ENCODE results near the gene TYK2. TPM values are rescaled to one million over a fixed set of nuclear protein-coding genes. Genes with fewer than 3 reads are reported as not detected.
A peak's percentile ranks its signal among the peaks of the same experiment; 100 is the strongest.

TYK2 gene
- total and polyA plus RNA-seq, 9 of the 15 experiments (the other 6 are each of a cell fraction or from before 2014, with no cell fraction given): 15.0 to 182 (median 85.9) TPM

DNA sequence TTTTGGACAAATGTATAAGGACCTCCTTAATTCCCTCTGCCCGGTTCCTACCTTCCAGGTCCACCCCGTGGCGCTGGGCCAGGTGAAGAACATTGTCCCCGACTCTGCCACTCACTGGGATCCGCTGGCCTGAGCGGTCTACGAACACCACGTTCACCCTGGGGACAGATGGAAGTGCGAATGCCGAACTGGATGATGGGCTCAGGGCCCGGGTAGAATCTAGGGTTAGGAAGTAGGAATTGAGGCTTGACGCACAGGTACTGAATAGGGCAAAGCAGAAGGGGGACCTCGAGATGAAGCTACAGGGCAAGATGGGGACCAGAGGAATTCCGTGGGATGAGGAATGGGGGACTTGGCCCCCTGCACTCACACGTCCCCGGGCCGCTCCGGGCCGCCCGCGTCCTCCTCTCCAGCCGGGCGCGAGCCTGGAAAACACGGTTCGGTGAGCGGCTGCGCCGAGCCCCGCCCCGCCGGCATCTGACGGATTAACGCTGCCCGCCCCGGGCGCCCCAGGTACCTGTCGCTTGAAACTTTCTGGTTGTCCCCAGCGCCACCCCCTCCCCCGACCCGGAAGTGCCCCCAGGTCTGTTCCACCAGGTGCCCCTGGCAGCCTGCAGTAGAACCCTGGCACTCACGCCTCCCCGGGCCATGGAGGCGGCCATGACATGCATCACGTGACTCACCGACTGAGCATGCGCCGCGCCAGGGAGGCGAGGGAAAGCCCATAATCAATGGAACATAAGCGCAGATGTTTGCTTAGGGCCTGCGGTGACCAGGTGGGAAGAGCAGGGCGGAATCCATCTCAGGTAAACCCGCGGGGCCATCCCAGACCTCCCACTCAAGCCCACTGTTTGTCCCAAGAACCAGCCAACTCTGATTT is 64.8 kb downstream of the TYK2 start, which contains the start of gene FDX2 (continued):
- TF ChIP-seq CBFB (CRISPR knock-in tag; IDR thresholded peaks at IDR 0.05): no peak
- TF ChIP-seq CBFA2T2 (conservative IDR thresholded peaks at IDR 0.05): peak; percentile 92
- TF ChIP-seq HSF4 (CRISPR knock-in tag; IDR thresholded peaks at IDR 0.05; ENCODE audit: borderline replicate concordance): no peak
- TF ChIP-seq, protein P1, sequence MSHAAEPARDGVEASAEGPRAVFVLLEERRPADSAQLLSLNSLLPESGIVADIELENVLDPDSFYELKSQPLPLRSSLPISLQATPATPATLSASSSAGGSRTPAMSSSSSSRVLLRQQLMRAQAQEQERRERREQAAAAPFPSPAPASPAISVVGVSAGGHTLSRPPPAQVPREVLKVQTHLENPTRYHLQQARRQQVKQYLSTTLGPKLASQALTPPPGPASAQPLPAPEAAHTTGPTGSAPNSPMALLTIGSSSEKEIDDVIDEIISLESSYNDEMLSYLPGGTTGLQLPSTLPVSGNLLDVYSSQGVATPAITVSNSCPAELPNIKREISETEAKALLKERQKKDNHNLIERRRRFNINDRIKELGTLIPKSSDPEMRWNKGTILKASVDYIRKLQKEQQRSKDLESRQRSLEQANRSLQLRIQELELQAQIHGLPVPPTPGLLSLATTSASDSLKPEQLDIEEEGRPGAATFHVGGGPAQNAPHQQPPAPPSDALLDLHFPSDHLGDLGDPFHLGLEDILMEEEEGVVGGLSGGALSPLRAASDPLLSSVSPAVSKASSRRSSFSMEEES (CRISPR knock-in tag; IDR thresholded peaks at IDR 0.05): peak; percentile 99
- peak; percentile 73 for TF ChIP-seq POLR2B (IDR thresholded peaks at IDR 0.05; ENCODE audit: low read depth, partially characterized antibody)
- no peak for TF ChIP-seq ZNF134 (CRISPR knock-in tag; conservative IDR thresholded peaks at IDR 0.05)
- TF ChIP-seq TAF1 (IDR thresholded peaks at IDR 0.05; ENCODE audit: control insufficient read depth, extremely low read depth, insufficient read depth, low read length, severe bottlenecking): peak; percentile 44
- TF ChIP-seq CCNT2 (IDR thresholded peaks at IDR 0.05; ENCODE audit: borderline replicate concordance, extremely low read depth, insufficient read length, low read depth, low read length): no peak
- TF ChIP-seq, protein P2, sequence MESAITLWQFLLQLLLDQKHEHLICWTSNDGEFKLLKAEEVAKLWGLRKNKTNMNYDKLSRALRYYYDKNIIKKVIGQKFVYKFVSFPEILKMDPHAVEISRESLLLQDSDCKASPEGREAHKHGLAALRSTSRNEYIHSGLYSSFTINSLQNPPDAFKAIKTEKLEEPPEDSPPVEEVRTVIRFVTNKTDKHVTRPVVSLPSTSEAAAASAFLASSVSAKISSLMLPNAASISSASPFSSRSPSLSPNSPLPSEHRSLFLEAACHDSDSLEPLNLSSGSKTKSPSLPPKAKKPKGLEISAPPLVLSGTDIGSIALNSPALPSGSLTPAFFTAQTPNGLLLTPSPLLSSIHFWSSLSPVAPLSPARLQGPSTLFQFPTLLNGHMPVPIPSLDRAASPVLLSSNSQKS (CRISPR knock-in tag; IDR thresholded peaks at IDR 0.05): no peak
- TF ChIP-seq, protein P3, sequence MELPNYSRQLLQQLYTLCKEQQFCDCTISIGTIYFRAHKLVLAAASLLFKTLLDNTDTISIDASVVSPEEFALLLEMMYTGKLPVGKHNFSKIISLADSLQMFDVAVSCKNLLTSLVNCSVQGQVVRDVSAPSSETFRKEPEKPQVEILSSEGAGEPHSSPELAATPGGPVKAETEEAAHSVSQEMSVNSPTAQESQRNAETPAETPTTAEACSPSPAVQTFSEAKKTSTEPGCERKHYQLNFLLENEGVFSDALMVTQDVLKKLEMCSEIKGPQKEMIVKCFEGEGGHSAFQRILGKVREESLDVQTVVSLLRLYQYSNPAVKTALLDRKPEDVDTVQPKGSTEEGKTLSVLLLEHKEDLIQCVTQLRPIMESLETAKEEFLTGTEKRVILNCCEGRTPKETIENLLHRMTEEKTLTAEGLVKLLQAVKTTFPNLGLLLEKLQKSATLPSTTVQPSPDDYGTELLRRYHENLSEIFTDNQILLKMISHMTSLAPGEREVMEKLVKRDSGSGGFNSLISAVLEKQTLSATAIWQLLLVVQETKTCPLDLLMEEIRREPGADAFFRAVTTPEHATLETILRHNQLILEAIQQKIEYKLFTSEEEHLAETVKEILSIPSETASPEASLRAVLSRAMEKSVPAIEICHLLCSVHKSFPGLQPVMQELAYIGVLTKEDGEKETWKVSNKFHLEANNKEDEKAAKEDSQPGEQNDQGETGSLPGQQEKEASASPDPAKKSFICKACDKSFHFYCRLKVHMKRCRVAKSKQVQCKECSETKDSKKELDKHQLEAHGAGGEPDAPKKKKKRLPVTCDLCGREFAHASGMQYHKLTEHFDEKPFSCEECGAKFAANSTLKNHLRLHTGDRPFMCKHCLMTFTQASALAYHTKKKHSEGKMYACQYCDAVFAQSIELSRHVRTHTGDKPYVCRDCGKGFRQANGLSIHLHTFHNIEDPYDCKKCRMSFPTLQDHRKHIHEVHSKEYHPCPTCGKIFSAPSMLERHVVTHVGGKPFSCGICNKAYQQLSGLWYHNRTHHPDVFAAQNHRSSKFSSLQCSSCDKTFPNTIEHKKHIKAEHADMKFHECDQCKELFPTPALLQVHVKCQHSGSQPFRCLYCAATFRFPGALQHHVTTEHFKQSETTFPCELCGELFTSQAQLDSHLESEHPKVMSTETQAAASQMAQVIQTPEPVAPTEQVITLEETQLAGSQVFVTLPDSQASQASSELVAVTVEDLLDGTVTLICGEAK (IDR thresholded peaks at IDR 0.05): no peak
- TF ChIP-seq, protein P3 (CRISPR knock-in tag; IDR thresholded peaks at IDR 0.05): no peak
- TF ChIP-seq RBM34 (IDR thresholded peaks at IDR 0.05; ENCODE audit: borderline replicate concordance, insufficient read depth, low read length): no peak
- peak; percentile 52; the same call in 1 of the 2 replicates for TF ChIP-seq ELF2 (CRISPR knock-in tag; IDR thresholded peaks at IDR 0.05)
- TF ChIP-seq CTBP1 (IDR thresholded peaks at IDR 0.05; ENCODE audit: borderline replicate concordance): no peak
- no peak for TF ChIP-seq RHOXF2B (CRISPR knock-in tag; conservative IDR thresholded peaks at IDR 0.05)
- no peak for TF ChIP-seq CSDE1 (IDR thresholded peaks at IDR 0.05)

Measured in K562 (cell line).